GM18526 (cell line): ENCODE data around the gene ABCF3.

ENCODE experiments used
- POLR2A ChIP-seq: IDR thresholded peaks from 3 replicates; pipeline ENCODE4 v1.6.1; 2011; ENCODE audit not compliant: insufficient read length; ENCODE audit errors: extremely low read depth

Gene ABCF3

GRCh38 chr3:184164648-184165330, 21.2 kb upstream of the ABCF3 start:
- no peak for TF ChIP-seq POLR2A

DNA sequence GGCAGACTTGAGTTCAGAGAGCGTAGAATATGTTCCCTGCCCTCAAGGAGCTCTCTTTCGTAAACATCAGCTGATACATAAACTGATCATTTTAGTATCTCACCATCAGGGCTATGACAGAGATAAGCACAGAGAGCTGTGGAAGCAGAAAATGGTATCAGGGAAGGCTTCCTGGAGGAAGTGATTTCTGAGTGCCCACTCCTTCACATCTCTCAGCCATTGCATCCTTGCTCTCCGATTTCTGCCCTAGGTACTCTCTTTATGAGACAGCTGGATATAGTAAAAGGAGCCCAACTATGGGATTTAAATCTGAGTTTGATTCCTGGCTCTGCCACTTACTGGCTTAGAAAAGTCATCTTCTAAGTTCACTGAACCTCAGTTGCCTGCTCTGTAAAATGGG, 20.5 kb upstream of the ABCF3 start:
- TF ChIP-seq POLR2A = no peak

- no peak for TF ChIP-seq POLR2A
Observed at GRCh38 chr3:184166671-184167070, 19.3 kb upstream of the ABCF3 start.

- no peak for TF ChIP-seq POLR2A
Observed at GRCh38 chr3:184167786-184168185, 18.2 kb upstream of the ABCF3 start.

- TF ChIP-seq POLR2A = no peak
Observed at GRCh38 chr3:184168363-184169120, 17.5 kb upstream of the ABCF3 start.

DNA sequence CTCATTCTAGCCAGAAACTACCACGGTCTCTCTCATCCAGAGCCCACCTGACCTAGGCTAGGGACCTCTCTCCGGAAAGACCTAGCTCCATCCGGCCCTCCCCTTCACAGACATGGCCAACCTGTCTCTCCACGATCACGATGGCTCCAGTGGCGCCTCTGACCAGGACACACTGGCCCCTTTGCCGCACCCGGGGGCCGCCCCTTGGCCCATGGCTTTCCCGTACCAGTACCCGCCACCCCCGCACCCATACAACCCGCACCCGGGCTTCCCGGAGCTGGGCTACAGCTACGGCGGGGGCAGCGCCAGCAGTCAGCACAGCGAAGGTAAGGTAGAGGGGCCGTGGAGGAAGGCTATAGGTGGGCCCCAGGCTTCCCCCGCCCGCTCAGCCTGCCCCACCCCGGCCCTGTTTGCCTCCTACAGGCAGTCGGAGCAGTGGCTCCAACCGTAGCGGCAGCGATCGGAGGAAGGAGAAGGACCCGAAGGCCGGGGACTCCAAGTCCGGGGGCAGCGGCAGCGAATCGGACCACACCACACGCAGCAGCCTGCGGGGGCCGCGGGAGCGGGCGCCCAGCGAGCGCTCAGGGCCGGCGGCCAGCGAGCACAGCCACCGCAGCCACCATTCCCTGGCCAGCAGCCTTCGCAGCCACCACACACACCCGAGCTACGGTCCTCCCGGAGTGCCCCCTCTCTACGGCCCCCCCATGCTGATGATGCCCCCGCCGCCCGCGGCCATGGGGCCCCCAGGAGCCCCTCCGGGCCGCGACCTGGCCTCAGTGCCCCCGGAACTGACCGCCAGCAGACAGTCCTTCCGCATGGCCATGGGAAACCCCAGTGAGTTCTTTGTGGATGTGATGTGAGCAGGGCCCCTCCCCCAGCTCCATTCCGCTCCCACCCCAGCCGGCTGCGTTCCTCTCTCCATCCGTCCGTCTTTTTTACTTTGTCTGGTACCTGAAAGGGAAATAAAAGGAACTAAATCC, 15.8 kb upstream of the ABCF3 start:
- TF ChIP-seq POLR2A = no peak

DNA sequence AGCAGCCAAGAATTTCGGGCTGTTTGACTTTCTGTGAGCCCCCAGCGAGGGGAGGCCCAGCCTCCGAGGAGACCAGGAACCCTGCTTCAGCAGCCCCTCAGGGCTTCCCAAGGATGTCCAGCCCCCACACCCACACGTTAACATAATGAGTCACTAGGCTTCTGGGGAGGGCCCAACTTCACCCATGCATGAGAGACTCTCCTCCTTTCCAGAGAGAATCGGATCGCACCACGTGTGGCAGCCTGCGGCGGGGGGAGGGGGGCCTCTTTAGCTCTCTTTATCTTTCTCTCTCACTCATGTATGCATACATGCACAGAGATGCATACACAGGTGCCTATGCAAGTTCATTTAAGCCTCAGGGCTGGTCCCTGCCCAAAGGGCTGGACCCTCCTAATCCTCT, 14.4 kb upstream of the ABCF3 start:
- TF ChIP-seq POLR2A = no peak

DNA sequence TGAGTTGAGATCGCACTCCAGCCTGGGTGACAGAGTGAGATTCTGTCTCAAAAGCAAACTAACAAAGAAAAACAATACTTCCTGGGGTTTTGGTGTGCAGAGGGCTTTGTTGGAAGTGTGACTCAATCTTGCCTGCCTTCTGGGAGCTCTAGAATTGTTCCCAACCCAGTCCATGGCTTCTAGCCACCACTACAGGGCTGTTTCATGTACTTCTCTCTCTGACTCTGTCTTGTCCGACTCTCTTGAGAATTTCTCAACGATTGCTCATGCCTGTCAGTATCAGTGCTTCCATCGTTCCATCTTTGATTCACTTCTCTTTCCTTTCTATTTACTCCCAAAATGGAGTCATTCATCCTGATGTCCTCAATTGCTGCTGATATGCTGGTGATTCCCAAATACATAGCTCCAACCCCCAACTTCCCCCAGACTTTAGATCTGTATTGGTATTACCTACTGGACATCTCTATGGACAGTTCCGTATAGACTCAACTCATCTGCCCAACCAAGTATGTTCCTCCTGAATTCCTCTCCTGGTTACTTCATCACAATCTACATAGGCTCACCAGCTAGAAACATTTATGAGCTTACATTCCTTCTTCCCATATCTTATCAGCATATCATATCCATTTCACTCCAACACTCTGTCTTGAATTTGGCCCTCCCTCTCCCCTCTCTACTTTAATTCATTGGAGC, 13.2 kb upstream of the ABCF3 start:
- no peak for TF ChIP-seq POLR2A

GRCh38 chr3:184173374-184173722, 12.7 kb upstream of the ABCF3 start:
- no peak for TF ChIP-seq POLR2A

GRCh38 chr3:184174284-184174645, 11.7 kb upstream of the ABCF3 start:
- TF ChIP-seq POLR2A = no peak

- peak; percentile 87 for TF ChIP-seq POLR2A
Observed at GRCh38 chr3:184174646-184175492, 11.1 kb upstream of the ABCF3 start, which contains the start of gene AP2M1. Gene AP2M1 (plus strand): TSS chr3:184174855. CDS start chr3:184176994, 2,139 bp downstream.

DNA sequence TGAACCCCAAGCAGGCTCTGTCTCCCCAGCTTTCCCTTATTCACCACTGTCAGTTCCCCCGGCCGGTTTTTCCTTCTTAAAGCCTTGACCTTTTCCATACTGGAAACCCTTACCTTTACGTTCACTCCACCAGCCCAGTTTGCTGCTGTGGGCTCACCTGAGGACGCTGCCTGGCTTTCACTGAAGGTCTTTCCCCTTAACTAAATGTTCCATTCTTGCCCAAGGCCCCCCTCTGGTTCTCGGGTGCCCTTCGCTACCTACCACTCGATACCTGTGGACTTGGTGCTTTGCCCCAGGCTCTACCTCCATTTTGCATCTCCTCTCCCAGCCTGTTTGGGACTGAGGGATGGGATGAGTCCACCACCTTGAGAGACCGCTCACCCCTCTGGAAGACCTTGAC, 10.5 kb upstream of the ABCF3 start:
- no peak for TF ChIP-seq POLR2A

GRCh38 chr3:184175981-184176376, 10.0 kb upstream of the ABCF3 start:
- no peak for TF ChIP-seq POLR2A
